Right lobe of liver (tissue), 4 donors: ENCODE results near the gene EI24.

Source experiments
- POLR2A ChIP-seq: fragments of 450-650 bp; IDR thresholded peaks from one replicate; pipeline ENCODE4 v1.6.1; 2017; ENCODE audit warnings: antibody characterized with exemption, mild to moderate bottlenecking
- TF ChIP-seq, protein P1 (sequence below), 4 donors: fragments of 200-600 bp in 3 of 4; fragments of 450-650 bp in 1 of 4; IDR thresholded peaks; one replicate each; pipeline versions ENCODE4 v1.5.1 to v1.8.0; 2016 to 2022; ENCODE audit warnings: antibody characterized with exemption in 4 of 4, mild to moderate bottlenecking in 2 of 4
- donor health status: DM: no; HTN: no; CAD: no.
- donor health status: DM: no; HTN: no; CAD: no.
- donor health status: DM: no; HTN: yes; CAD: no.

DNA sequence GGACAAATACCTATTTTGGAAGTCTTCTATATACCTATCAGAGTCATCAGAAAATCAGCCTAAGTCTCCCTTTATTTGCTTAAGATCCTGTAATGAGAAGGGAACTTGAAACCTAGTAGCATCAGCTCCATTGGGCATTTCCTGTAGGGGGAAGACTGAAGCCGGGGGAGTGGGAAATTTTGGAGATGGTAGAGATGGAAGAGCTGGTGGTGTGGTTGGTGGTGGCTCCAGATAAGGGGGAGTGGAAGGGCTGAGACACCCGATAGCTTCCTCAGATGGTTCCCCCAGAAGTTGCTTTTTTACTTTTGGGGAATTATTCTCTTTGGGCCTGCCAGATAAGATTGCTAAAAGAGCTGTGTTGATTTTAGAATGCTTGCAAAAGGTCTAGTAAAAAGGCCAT lies 16.4 kb upstream of the EI24 start:
- TF ChIP-seq, protein P1, sequence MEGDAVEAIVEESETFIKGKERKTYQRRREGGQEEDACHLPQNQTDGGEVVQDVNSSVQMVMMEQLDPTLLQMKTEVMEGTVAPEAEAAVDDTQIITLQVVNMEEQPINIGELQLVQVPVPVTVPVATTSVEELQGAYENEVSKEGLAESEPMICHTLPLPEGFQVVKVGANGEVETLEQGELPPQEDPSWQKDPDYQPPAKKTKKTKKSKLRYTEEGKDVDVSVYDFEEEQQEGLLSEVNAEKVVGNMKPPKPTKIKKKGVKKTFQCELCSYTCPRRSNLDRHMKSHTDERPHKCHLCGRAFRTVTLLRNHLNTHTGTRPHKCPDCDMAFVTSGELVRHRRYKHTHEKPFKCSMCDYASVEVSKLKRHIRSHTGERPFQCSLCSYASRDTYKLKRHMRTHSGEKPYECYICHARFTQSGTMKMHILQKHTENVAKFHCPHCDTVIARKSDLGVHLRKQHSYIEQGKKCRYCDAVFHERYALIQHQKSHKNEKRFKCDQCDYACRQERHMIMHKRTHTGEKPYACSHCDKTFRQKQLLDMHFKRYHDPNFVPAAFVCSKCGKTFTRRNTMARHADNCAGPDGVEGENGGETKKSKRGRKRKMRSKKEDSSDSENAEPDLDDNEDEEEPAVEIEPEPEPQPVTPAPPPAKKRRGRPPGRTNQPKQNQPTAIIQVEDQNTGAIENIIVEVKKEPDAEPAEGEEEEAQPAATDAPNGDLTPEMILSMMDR (IDR thresholded peaks at IDR 0.05), result no peak
- no peak for TF ChIP-seq POLR2A
